ENCODE results near the gene BRF1.

DNA sequence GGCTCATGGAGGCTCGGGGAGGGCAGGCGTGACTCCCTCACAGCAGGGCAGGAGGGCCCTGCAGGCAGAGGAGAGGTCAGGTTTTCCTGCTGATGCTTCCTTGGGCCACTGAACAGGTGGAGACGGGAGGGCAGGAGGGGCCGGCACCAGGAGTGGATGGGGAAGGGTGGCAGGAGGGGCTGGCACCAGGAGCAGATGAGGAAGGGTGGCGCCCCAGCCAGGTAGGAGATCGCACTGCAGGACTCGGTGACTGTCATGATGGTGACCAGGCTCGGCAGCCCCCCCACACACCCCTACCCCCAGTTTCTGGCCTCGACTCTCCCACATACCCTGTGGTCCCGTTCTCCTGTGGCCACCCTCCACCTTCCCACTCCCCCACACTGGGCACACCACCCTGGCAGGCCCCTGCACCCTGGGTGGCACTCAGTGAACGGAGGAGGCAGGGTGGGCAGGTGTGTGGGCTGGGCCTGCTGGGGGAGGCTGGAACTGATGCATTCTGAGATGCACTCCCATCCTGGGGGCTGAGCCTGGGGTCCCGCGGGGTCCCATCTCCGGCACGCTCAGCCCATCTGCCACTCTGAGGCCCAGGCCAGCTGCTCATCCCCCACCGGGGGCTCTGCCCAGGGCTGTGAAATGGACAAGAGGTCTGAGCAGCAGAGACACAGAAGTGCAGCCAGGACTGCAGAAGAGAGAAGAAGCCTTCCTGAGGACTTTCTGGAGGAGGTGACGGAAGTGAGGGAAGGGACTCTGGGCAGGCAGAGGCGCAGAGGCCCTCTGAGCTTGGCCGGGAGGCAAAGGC, 122.5 kb downstream of the BRF1 start:
- TF ChIP-seq, protein P1, sequence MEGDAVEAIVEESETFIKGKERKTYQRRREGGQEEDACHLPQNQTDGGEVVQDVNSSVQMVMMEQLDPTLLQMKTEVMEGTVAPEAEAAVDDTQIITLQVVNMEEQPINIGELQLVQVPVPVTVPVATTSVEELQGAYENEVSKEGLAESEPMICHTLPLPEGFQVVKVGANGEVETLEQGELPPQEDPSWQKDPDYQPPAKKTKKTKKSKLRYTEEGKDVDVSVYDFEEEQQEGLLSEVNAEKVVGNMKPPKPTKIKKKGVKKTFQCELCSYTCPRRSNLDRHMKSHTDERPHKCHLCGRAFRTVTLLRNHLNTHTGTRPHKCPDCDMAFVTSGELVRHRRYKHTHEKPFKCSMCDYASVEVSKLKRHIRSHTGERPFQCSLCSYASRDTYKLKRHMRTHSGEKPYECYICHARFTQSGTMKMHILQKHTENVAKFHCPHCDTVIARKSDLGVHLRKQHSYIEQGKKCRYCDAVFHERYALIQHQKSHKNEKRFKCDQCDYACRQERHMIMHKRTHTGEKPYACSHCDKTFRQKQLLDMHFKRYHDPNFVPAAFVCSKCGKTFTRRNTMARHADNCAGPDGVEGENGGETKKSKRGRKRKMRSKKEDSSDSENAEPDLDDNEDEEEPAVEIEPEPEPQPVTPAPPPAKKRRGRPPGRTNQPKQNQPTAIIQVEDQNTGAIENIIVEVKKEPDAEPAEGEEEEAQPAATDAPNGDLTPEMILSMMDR (IDR thresholded peaks at IDR 0.05): no peak
- TF ChIP-seq POLR2A (IDR thresholded peaks at IDR 0.05): no peak

Data from testis (tissue), 2 donors.